ENCODE data around the gene CYSRT1.

The CYSRT1 gene, protein sequence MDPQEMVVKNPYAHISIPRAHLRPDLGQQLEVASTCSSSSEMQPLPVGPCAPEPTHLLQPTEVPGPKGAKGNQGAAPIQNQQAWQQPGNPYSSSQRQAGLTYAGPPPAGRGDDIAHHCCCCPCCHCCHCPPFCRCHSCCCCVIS

DNA sequence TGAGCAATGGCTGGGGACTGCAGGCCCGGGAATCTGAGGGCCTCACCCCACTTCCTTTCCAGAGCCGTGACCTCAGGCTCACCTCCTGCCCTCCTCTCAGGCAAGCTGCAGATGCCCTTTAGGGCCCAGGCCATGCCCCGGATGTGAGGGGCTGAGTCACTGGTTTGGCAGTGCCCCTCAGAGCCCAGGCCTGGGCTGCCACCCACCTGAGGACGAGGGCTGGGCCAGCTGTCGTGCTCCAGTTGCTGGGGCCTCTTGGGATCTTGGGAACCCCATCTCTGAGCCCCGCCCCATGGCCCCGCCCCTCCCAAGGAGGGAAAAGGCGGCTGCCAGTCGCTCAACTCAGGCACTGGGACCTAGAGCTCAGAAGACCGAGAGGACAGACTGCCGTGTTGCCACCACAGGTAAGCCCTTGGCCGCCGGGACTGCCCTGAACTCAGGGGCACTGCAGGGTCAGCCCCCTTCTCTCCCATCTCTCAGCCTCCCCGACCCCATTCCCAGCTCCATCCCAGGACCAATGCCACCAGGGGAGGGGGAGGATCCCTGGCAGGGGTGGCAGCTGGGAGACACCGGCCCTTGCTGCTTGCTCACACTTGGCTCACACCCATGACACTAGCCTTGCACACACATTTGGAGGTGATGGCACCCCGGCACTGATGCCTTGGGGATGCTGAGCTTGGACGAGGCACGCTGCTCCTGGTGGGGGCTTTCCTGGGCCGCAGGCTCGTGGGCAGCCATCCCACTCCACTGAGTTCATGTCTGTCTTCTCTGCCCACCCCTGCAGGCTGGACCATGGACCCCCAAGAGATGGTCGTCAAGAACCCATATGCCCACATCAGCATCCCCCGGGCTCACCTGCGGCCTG, at the start of gene CYSRT1:
Gene CYSRT1, plus strand, starts transcription at position 345 of the 865 bp plus-strand sequence. Its CDS starts 448 bp downstream, at position 793.
- TF ChIP-seq GATA2 (IDR thresholded peaks at IDR 0.05; ENCODE audit: low read depth, low read length) (no peak), GATA3 (IDR thresholded peaks at IDR 0.05; ENCODE audit: low read depth, low read length) (no peak)

DNA sequence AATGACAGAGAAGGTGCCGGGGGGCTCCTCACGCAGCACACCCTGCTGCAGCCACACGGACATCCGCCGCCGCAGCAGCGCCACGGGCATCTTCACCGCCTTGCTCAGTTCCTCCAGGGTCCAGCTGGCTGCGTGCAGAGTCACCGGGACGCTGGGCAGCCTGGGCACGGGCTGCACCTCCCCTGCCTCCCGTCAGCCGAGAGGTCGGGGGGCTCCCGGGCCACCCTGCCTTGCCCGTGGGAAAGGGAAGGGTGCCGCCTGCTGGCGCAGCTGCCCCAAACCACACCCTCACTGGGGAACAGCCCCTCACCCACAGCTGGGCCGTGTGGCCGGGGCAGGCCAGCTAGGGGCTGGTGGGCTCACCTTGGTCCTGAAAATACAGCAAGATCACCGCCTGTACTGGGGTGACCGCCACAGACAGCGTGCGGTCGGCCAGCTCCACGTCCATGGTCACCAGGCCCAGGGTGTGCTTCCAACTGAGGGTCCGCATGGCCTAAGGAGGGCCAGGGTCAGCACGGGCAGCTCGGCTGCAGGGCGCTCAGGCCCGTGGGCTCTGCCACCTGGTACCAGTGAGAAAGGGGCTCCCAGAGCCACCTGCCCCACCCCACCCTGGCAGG, 49.5 kb upstream of the CYSRT1 start:
- TF ChIP-seq GATA3 (IDR thresholded peaks at IDR 0.05; ENCODE audit: low read depth, low read length) (no peak), GATA2 (IDR thresholded peaks at IDR 0.05; ENCODE audit: low read depth, low read length) (no peak)

DNA sequence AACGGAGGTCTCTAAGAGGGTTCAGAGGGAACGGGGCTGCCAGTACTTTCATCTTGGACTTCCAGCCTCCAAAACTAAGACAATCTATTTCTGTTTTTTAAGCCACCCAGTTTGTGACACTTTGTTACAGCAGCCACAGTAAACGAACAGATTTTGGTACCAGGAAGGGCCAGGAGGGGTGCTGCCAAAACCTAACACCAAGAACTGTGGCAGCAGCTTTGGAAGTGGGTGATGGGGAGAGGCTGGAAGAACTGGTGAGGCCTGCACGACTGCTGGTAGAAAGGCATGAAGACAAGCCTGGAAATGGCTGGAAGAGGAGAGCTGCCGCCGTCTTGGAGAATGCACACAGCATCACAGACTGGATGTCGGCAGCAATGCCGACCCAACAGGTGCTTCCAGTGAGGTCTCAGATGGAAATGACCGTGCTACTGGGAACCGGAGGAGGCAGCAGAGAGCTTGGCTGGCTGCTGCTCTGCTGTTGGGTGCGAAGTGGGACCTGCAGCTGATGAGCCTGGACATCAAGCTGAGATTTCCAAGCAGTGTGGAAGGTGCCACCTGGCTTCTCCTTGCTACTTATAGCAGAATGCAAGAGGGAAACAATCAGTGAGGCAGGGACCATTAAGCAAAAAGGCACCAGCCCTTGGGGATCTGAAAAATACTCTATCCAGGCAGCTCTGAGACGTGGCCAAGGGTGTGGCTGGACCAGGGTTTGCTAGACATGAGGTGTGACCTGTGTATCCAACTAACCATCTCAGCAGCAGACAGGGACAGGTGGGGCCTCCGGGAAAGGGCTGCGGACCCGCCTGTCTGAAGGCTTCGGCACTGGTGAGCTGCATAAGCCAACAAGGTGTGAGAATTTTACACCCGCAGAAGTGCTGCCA, 48.4 kb upstream of the CYSRT1 start:
- TF ChIP-seq GATA3 (IDR thresholded peaks at IDR 0.05; ENCODE audit: low read depth, low read length) (no peak), GATA2 (IDR thresholded peaks at IDR 0.05; ENCODE audit: low read depth, low read length) (no peak)

DNA sequence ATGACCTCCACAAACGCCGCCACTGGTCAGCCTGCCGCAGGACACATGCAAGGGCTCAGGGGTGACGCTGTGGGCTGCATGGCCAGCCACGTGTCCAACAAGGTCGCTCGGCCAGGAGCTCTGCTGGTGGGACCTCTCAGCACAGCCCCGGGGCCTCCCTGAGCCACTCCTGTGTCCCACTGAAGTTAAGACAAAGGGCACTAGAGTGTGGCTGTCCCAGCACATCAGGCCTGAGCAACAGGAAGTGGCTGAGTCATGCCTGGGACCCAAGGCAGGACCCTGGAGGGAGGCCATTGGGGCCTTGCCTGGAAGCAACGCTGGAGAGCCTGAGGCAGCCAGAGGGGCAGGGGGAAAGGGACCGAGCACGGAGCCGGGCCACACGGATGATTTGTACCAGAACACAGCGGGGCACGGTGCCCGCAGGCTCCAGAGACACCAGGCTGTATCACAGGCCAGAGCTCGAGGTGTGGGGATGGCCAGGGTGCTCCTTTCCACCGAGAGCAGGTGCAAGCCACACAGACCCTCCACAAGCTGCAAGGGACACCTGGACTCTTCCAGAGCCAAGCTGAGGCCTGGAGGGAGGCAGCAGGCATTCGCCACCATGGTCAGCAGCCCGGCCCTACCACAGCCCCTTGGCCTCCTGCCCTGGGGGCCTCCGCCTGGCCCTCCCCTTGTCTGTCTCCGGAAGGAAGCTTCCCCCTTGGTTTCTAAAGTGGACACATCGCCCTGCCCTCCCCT, 46.6 kb upstream of the CYSRT1 start:
- TF ChIP-seq GATA3 (IDR thresholded peaks at IDR 0.05; ENCODE audit: low read depth, low read length) (no peak), GATA2 (IDR thresholded peaks at IDR 0.05; ENCODE audit: low read depth, low read length) (no peak)

DNA sequence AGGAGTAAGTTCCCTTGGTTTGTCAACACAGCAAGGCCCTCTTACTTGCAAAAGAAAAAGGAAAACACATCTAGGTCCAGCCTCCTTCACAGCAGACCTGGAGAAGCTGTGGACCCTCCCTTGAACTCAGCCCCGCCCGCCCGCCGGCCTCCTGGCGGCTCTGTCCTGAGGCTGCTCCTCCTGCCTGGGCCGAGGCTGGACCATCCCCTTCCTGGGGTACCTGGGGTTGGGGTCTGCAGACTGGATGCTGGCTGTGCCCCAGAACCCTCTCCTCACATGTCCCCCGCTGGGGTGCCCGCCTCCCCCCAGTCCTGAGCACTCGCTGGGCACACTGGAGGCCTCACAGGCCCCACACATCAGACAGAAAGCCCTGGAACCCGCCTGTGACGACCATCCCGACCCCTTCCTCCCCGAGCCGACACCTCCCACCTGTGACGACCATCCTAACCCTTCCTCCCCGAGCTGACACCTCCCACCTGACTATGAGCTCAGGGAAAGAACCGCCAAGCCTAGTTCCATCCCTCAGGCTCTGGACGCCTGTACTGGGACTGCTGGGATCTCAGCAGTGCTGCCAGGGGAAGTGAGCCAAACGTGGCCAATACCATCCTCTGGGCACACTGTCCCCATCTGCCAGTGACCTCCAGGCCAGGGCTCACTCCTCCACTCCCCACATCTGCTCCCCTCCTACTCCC, 45.9 kb upstream of the CYSRT1 start:
- no peak for TF ChIP-seq GATA3 (IDR thresholded peaks at IDR 0.05; ENCODE audit: low read depth, low read length)
- TF ChIP-seq GATA2 (IDR thresholded peaks at IDR 0.05; ENCODE audit: low read depth, low read length) = no peak

DNA sequence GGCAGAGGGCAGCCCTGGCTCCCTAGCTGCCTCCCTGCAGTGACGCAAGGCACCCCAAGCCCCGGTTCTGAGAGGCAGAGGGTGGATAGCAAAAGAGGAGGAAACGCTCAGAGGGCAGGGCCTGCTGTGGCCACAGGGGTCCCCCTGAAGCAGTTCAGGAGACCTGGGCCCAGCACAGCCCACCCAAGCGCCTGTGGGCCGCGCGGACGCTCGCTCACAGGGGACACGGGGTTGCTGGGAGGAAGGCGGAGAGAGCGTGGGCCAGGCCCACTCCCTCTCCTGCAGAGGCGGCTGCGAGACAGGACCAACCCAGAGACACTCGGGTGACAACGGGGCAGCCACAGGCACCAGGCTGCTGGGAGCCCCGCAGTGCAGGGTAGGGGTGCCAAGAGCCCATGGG, 45.2 kb upstream of the CYSRT1 start:
- no peak for TF ChIP-seq GATA3 (IDR thresholded peaks at IDR 0.05; ENCODE audit: low read depth, low read length)
- no peak for TF ChIP-seq GATA2 (IDR thresholded peaks at IDR 0.05; ENCODE audit: low read depth, low read length)

DNA sequence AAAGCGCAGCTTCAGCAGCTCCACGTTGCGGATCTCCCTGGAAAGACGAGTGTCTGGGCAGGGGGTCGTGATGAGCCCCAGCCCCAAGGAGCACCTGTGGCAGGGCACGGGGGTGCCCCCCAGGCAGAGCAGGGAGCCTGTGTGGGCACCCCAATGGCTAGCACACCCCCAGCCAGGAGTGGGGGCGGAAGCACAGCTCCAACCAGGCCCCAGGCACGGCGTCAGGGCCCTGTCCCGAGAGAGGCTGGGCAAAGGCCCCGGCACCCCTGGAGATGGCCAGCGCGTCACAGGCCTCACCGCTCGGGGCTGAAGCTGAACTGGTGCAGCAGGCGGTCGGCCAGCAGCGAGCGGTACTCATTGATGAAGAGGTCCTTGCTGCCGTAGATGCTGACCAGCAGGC, 44.5 kb upstream of the CYSRT1 start:
- TF ChIP-seq GATA2 (IDR thresholded peaks at IDR 0.05; ENCODE audit: low read depth, low read length) = no peak
- no peak for TF ChIP-seq GATA3 (IDR thresholded peaks at IDR 0.05; ENCODE audit: low read depth, low read length)

DNA sequence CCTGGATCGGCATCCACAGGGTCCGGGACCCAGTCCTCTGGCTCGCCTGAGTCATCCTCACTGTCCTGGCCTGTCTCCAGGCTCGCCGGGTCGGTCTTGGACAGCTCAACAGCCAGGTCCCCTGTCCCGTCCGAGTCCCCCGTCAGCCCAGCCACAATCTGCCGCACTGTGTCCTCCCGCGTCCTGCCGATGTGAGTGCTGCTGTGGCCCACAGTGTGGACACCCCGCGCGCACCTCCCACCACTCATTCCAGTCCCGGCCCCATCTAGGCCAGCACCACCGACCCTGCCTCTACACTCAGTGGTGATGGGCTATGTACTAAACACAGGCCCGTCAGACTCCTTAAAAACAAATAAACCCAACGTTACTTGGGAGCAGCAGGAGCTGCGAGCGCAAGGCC, 43.3 kb upstream of the CYSRT1 start:
- TF ChIP-seq GATA2 (IDR thresholded peaks at IDR 0.05; ENCODE audit: low read depth, low read length) (no peak), GATA3 (IDR thresholded peaks at IDR 0.05; ENCODE audit: low read depth, low read length) (no peak)

DNA sequence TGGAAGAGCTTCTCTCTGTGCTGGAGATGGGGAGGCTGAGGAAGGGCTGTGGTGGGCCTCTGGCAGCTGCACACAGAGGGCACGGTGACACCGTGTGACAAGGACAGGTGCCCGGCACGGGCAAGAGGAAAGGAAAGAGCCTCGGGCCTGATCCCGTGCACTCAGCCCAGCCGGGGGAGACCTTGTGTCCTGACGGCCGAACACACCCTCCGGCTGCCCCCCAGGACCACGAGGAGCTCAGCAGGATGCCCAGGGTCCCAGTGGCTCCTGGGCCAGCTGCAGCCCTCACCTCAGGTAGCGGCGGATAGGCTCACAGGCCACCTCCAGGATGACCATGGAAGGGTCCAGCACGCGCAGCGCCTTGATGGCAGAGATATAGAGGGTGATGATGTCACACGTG, 42.1 kb upstream of the CYSRT1 start:
- TF ChIP-seq GATA2 (IDR thresholded peaks at IDR 0.05; ENCODE audit: low read depth, low read length) (no peak), GATA3 (IDR thresholded peaks at IDR 0.05; ENCODE audit: low read depth, low read length) (no peak)

DNA sequence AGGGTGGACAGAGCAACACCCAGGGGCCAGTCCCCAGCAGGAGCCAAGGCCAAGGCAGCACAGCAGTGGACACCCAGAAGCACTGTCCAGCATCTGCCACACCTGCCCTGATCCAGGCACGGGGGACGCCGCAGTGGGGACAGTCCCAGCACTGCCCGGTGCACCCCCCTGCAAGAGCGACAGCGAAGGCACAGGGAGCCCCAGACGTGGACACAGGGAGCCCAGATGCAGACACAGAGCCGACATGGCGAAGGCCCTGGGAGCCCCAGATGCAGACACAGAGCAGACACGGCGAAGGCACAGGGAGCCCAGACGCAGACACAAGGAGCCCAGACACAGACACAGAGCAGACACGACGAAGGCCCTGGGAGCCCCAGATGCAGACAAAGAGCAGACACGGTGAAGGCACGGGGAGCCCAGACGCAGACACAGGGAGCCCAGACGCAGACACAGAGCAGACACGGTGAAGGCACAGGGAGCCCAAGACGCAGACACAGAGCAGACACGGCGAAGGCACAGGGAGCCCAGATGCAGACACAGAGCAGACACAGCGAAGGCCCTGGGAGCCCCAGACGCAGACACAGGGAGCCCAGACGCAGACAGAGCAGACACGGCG, 40.9 kb upstream of the CYSRT1 start:
- no peak for TF ChIP-seq GATA3 (IDR thresholded peaks at IDR 0.05; ENCODE audit: low read depth, low read length)
- TF ChIP-seq GATA2 (IDR thresholded peaks at IDR 0.05; ENCODE audit: low read depth, low read length) = no peak

DNA sequence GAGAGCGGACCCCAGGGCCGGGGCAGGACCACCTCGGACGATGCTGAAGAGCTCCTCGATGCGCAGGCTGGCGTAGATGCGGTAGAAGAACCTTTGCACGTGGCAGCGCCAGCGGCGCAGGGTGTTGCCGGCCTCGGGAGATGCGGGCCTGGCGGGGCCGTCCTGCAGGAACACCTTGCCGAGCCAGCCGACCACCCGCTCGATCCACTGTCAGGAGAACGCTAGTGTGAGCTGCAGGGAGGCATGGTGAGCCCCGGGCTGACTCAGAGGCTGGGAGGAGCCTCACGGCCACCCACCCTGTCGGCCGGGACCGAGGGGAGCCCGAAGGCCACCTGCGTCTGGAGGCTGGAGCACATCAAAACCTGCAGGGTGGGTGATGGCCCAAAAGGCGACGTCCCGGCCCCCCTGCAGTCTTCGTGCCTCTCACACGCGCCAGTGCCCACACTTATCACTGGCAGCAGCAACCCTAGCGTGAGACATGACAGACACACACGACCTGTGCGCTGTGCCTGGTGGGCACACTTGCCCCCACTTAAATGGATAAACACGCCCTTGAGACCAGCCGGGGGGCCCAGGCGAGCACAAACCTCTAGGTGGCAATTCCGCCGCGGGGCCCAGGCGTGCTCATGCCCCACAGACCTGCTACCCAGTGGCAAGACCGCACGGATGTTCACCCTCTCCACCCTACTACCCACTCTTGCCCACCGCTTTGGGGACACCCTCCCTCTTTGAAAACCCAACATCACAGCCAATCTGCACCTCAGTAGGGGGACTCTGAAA, 39.9 kb upstream of the CYSRT1 start:
- TF ChIP-seq GATA3 (IDR thresholded peaks at IDR 0.05; ENCODE audit: low read depth, low read length) = no peak
- no peak for TF ChIP-seq GATA2 (IDR thresholded peaks at IDR 0.05; ENCODE audit: low read depth, low read length)

DNA sequence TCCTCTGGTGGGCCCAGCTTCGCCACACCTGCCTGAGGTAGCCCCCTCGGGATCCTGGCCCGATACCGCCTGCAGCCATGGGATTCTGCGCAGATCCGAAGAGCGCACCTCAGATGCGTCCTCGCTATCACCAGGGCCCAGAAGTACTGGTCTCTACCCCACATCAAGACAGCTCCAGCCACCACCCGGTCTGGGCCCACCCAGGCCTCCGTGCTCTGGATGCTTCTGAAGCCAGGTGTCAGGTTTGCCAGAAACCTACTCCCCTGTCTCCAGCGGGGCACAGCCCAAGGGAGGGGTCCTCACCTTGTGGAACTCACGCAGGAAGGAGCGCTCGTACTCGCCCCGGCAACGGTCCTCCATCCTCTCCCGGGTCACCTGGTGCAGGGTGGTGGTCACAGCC, 39.1 kb upstream of the CYSRT1 start:
- no peak for TF ChIP-seq GATA2 (IDR thresholded peaks at IDR 0.05; ENCODE audit: low read depth, low read length)
- TF ChIP-seq GATA3 (IDR thresholded peaks at IDR 0.05; ENCODE audit: low read depth, low read length) = no peak

All from SH-SY5Y (cell line).